HepG2 (cell line): ENCODE results near the gene DDI2. TPM values are rescaled to one million over a fixed set of nuclear protein-coding genes. Genes with fewer than 3 reads are reported as not detected.

ENCODE experiments used
- ATF7-NPFF ChIP-seq: sonication (generic); formaldehyde crosslinking; IDR thresholded peaks from 2 replicates; pipeline ENCODE4 v1.8.1; 2023; ENCODE audit warnings: mild to moderate bottlenecking, low read depth, missing genetic modification reagents, moderate library complexity
- CEBPG ChIP-seq: IDR thresholded peaks from 2 replicates; pipeline ENCODE4 v1.6.1; 2016
- HDAC6 ChIP-seq: fragments of 200-600 bp; sonication (generic); IDR thresholded peaks from 2 replicates; pipeline ENCODE4 v1.7.0; 2017; ENCODE audit warnings: mild to moderate bottlenecking, antibody characterized with exemption, low read length, low read depth
- HHEX ChIP-seq: IDR thresholded peaks from 2 replicates; pipeline ENCODE4 v1.6.1; 2016; ENCODE audit warnings: control low read depth
- YY1 ChIP-seq: IDR thresholded peaks from 2 replicates; pipeline ENCODE4 v1.6.1; 2011; ENCODE audit warnings: low read length, low read depth, moderate library complexity, mild to moderate bottlenecking; ENCODE audit not compliant: insufficient read depth, insufficient replicate concordance
- ZNF235 ChIP-seq: sonication (generic); formaldehyde crosslinking; IDR thresholded peaks from 2 replicates; pipeline ENCODE4 v1.8.1; 2023; ENCODE audit warnings: mild to moderate bottlenecking, missing genetic modification reagents, borderline replicate concordance
- ZNF431 ChIP-seq: sonication (generic); formaldehyde crosslinking; IDR thresholded peaks from 2 replicates; pipeline ENCODE4 v1.9.0; 2022; ENCODE audit warnings: missing genetic modification reagents, low read depth, mild to moderate bottlenecking, borderline replicate concordance
- ZNF501 ChIP-seq: sonication (generic); formaldehyde crosslinking; IDR thresholded peaks from 2 replicates; pipeline ENCODE4 v1.5.1; 2020; ENCODE audit warnings: mild to moderate bottlenecking, moderate library complexity, missing genetic modification reagents
- ZNF552 ChIP-seq: sonication (generic); formaldehyde crosslinking; IDR thresholded peaks from 2 replicates; pipeline ENCODE4 v1.9.0; 2022; ENCODE audit warnings: missing genetic modification reagents, mild to moderate bottlenecking, borderline replicate concordance
- ZNF83 ChIP-seq: sonication (generic); formaldehyde crosslinking; IDR thresholded peaks from 2 replicates; pipeline ENCODE4 v1.4.0; 2020; ENCODE audit warnings: missing genetic modification reagents, mild to moderate bottlenecking, borderline replicate concordance
- ZSCAN9 ChIP-seq: IDR thresholded peaks from 2 replicates; pipeline ENCODE4 v1.6.1; 2016; ENCODE audit warnings: borderline replicate concordance
- polyA plus RNA-seq, 8 experiments: library from polyadenylated mRNA; depleted of rRNA in 3 of 8; stranded (reverse) in 7 of 8; unstranded in 1 of 8; fragments of >200 nt; fragmentation: Illumina TruSeq in 4 of 8; extraction: Trizol in 4 of 8; gene quantifications; 2 replicates each; pipeline versions ENCODE4 v1.2.1 to v1.2.3, GENCODE V29; 2011 to 2016; ENCODE audit warnings: low read depth in 4 of 8, missing spikeins in 1 of 8, mixed read lengths in 1 of 8; ENCODE audit not compliant: insufficient read depth in 1 of 8
- total RNA-seq, 5 experiments: library from RNA; depleted of rRNA; stranded (reverse); fragments of >200 nt; fragmentation: Illumina TruSeq; extraction: Trizol; gene quantifications; 2 replicates each; pipeline ENCODE4 v1.2.3, GENCODE V29; 2016; ENCODE audit warnings: low read depth in 1 of 5
- TF ChIP-seq, protein P1 (sequence below): sonication (generic); formaldehyde crosslinking; IDR thresholded peaks from 2 replicates; pipeline ENCODE4 v1.4.0; 2020; ENCODE audit warnings: missing genetic modification reagents, borderline replicate concordance
- TF ChIP-seq, protein P2 (sequence below): IDR thresholded peaks from 2 replicates; pipeline ENCODE4 v1.6.1; 2016; ENCODE audit warnings: low read depth
- TF ChIP-seq, protein P3 (sequence below): sonication (generic); formaldehyde crosslinking; IDR thresholded peaks from 2 replicates; pipeline ENCODE4 v1.4.0; 2020; ENCODE audit warnings: mild to moderate bottlenecking, missing genetic modification reagents
- TF ChIP-seq, protein P4 (sequence below): IDR thresholded peaks from 2 replicates; pipeline ENCODE4 v1.6.1; 2016; ENCODE audit warnings: missing compliant biosample characterization, missing genetic modification reagents, borderline replicate concordance
- TF ChIP-seq, protein P5 (sequence below): sonication (generic); formaldehyde crosslinking; IDR thresholded peaks from 2 replicates; pipeline ENCODE4 v1.8.1; 2023; ENCODE audit warnings: missing genetic modification reagents, inconsistent platforms, borderline replicate concordance
- TF ChIP-seq, protein P6 (sequence below): sonication (generic); formaldehyde crosslinking; IDR thresholded peaks from 2 replicates; pipeline ENCODE4 v1.4.0; 2020; ENCODE audit warnings: mild to moderate bottlenecking, missing genetic modification reagents
- TF ChIP-seq, protein P7 (sequence below): sonication (generic); formaldehyde crosslinking; IDR thresholded peaks from 2 replicates; pipeline ENCODE4 v1.8.0; 2022; ENCODE audit warnings: mild to moderate bottlenecking, missing genetic modification reagents, borderline replicate concordance

DDI2 gene
- total and polyA plus RNA-seq, 2 of the 13 experiments (the other 11 are each of a cell fraction or from before 2014, with no cell fraction given), result 8.5 to 25.7 TPM

DNA sequence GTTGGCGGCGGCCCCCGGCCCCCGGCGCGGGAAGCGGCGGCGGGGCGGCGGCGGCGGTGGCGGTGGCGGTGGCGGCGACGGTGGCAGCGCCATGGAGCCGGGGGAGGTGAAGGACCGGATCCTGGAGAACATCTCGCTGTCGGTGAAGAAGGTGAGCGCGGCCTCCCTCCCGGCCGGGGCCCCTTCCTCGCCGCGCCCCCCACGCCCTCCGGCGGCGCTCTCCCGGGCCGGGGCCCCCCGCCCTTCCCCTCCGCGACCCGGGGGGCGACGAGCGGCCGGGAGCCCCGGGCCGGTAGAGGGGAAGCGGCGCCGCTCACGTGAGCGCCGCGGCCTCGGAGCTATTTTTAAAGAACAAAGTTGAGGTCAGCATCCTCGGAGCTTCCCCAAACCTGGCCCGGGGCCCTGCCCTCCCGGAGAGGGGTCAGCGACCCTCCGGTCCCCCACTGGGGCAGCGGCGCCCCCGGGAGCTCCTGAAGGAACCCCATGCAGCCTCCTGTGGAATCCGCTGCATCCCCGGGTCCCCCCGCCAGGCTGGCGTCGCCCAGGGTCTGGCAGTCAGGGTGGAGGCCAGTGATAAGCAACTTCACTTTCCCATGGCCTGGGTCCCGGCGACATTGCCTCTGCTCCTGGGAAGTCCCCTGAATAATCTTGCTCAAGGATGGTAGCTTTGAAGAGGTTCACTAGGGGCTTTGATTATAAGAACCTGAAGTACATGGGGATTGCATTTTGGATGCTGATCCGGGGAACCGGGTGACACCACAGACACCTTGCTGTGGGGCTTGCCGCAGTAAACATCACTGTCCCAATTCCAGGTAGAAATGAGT lies 67.4 kb downstream of the DDI2 start (continued):
- TF ChIP-seq, protein P1, sequence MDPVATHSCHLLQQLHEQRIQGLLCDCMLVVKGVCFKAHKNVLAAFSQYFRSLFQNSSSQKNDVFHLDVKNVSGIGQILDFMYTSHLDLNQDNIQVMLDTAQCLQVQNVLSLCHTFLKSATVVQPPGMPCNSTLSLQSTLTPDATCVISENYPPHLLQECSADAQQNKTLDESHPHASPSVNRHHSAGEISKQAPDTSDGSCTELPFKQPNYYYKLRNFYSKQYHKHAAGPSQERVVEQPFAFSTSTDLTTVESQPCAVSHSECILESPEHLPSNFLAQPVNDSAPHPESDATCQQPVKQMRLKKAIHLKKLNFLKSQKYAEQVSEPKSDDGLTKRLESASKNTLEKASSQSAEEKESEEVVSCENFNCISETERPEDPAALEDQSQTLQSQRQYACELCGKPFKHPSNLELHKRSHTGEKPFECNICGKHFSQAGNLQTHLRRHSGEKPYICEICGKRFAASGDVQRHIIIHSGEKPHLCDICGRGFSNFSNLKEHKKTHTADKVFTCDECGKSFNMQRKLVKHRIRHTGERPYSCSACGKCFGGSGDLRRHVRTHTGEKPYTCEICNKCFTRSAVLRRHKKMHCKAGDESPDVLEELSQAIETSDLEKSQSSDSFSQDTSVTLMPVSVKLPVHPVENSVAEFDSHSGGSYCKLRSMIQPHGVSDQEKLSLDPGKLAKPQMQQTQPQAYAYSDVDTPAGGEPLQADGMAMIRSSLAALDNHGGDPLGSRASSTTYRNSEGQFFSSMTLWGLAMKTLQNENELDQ, result no peak
- TF ChIP-seq, protein P2, sequence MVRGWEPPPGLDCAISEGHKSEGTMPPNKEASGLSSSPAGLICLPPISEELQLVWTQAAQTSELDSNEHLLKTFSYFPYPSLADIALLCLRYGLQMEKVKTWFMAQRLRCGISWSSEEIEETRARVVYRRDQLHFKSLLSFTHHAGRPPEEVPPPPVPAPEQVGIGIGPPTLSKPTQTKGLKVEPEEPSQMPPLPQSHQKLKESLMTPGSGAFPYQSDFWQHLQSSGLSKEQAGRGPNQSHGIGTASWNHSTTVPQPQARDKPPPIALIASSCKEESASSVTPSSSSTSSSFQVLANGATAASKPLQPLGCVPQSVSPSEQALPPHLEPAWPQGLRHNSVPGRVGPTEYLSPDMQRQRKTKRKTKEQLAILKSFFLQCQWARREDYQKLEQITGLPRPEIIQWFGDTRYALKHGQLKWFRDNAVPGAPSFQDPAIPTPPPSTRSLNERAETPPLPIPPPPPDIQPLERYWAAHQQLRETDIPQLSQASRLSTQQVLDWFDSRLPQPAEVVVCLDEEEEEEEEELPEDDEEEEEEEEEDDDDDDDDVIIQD (CRISPR knock-in tag), result no peak
- no peak for TF ChIP-seq ZNF501 (CRISPR knock-in tag)
- TF ChIP-seq ZNF431, result no peak
- no peak for TF ChIP-seq ZNF83
- peak; percentile 3 for TF ChIP-seq YY1
- TF ChIP-seq ZNF235 (CRISPR knock-in tag), result no peak
- TF ChIP-seq, protein P3, sequence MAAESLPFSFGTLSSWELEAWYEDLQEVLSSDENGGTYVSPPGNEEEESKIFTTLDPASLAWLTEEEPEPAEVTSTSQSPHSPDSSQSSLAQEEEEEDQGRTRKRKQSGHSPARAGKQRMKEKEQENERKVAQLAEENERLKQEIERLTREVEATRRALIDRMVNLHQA, result no peak
- TF ChIP-seq, protein P4, sequence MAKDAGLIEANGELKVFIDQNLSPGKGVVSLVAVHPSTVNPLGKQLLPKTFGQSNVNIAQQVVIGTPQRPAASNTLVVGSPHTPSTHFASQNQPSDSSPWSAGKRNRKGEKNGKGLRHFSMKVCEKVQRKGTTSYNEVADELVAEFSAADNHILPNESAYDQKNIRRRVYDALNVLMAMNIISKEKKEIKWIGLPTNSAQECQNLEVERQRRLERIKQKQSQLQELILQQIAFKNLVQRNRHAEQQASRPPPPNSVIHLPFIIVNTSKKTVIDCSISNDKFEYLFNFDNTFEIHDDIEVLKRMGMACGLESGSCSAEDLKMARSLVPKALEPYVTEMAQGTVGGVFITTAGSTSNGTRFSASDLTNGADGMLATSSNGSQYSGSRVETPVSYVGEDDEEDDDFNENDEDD (CRISPR knock-in tag), result no peak
- no peak for TF ChIP-seq ZNF552
- TF ChIP-seq, protein P5, sequence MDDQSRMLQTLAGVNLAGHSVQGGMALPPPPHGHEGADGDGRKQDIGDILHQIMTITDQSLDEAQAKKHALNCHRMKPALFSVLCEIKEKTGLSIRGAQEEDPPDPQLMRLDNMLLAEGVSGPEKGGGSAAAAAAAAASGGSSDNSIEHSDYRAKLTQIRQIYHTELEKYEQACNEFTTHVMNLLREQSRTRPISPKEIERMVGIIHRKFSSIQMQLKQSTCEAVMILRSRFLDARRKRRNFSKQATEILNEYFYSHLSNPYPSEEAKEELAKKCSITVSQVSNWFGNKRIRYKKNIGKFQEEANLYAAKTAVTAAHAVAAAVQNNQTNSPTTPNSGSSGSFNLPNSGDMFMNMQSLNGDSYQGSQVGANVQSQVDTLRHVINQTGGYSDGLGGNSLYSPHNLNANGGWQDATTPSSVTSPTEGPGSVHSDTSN (CRISPR knock-in tag), result no peak
- TF ChIP-seq, protein P6, sequence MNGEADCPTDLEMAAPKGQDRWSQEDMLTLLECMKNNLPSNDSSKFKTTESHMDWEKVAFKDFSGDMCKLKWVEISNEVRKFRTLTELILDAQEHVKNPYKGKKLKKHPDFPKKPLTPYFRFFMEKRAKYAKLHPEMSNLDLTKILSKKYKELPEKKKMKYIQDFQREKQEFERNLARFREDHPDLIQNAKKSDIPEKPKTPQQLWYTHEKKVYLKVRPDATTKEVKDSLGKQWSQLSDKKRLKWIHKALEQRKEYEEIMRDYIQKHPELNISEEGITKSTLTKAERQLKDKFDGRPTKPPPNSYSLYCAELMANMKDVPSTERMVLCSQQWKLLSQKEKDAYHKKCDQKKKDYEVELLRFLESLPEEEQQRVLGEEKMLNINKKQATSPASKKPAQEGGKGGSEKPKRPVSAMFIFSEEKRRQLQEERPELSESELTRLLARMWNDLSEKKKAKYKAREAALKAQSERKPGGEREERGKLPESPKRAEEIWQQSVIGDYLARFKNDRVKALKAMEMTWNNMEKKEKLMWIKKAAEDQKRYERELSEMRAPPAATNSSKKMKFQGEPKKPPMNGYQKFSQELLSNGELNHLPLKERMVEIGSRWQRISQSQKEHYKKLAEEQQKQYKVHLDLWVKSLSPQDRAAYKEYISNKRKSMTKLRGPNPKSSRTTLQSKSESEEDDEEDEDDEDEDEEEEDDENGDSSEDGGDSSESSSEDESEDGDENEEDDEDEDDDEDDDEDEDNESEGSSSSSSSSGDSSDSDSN (CRISPR knock-in tag), result no peak
- no peak for TF ChIP-seq CEBPG
- no peak for TF ChIP-seq ZSCAN9 (CRISPR knock-in tag)
- no peak for TF ChIP-seq HHEX (CRISPR knock-in tag)
- TF ChIP-seq ATF7-NPFF, result no peak
- no peak for TF ChIP-seq HDAC6
- TF ChIP-seq, protein P7, sequence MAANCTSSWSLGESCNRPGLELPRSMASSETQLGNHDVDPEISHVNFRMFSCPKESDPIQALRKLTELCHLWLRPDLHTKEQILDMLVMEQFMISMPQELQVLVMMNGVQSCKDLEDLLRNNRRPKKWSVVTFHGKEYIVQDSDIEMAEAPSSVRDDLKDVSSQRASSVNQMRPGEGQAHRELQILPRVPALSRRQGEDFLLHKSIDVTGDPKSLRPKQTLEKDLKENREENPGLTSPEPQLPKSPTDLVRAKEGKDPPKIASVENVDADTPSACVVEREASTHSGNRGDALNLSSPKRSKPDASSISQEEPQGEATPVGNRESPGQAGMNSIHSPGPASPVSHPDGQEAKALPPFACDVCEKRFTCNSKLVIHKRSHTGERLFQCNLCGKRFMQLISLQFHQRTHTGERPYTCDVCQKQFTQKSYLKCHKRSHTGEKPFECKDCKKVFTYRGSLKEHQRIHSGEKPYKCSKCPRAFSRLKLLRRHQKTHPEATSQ (CRISPR knock-in tag), result no peak
